ENCODE measurements around the gene CSNK1A1. TPM values are rescaled to one million over a fixed set of nuclear protein-coding genes. Genes with fewer than 3 reads are reported as not detected.
A peak's percentile ranks its signal among the peaks of the same experiment; 100 is the strongest.
"Not testable (repeated sequence)": the region's sequence is repeated elsewhere in the genome, so short reads cannot be mapped to it uniquely, and the experiment has no call there.

CSNK1A1 gene
- total RNA-seq, 2 experiments from 2014 or later, result 176 to 187 TPM

DNA sequence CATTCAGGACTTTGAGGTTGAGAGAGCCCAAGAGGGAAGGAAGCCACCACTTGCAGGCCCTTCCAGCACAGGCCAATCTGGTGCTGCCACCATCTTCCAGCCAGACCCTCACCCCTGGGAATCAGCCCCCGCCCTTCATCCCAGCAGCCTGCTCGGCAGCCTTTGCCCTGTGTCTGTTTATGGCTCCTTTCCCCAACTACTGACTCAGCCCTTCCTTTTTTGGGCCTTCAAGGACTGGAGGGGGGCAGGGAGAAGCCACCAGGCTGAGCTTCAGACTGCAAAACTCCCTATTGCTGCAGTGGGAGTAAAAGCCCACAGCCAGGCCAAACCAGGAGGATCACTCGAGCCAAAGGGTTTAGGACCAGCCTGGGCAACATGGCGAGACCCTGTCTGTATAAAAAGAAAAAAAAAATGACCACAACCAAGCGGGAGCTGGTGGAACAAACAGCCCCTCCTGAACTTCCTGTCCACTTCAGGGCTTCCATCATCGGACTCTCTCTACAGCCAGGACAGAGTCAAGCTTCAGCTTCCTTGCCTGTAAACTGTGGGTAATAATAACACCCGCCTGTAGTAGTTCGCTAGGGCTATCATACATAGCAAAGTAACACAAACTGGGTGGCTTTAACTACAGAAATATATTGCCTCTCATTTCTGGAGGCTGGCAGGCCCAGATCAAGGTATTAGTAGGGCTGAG lies 86.3 kb downstream of the CSNK1A1 start:
- POLR2A ChIA-PET, result interaction anchor here (0.6 to 1.7 kb wide), 3 partner anchors 19 to 117 kb away, joined by 3 to 6 read pairs (median 5); no protein-coding TSS in a partner anchor
- Histone ChIP-seq H3K4me2 (ENCODE audit: low read length) (no peak overlapping the region), H3K36me3 (ENCODE audit: insufficient read depth, low read length) (no peaks in the 10 kb centered on the region), H3K79me2 (ENCODE audit: insufficient read depth, low read depth, low read length) (no peaks in the 10 kb centered on the region), H3K4me1 (ENCODE audit: insufficient read depth, low read length, poor library complexity, severe bottlenecking) (peaks cover 16% of the 10 kb centered on the region), H4K20me1 (ENCODE audit: insufficient read depth, low read length) (no peaks in the 10 kb centered on the region), H2AFZ (ENCODE audit: low read length) (no peak overlapping the region), H3K4me3 (ENCODE audit: low read depth, low read length, poor library complexity, severe bottlenecking) (no peak overlapping the region), H3K9me3 (ENCODE audit: low read length) (no peaks in the 10 kb centered on the region), H3K27ac (ENCODE audit: low read depth, low read length, poor library complexity, severe bottlenecking) (no peak overlapping the region), H3K9me2 (ENCODE audit: insufficient read depth, low read length) (no peaks in the 10 kb centered on the region)
- intact Hi-C loops (cut with micrococcal nuclease; ENCODE audit: unreplicated experiment), result no loop called here
- no peak for TF ChIP-seq EZH2phosphoT487 (IDR thresholded peaks at IDR 0.05; ENCODE audit: borderline replicate concordance, low read depth, low read length)
- TF ChIP-seq, protein P1, sequence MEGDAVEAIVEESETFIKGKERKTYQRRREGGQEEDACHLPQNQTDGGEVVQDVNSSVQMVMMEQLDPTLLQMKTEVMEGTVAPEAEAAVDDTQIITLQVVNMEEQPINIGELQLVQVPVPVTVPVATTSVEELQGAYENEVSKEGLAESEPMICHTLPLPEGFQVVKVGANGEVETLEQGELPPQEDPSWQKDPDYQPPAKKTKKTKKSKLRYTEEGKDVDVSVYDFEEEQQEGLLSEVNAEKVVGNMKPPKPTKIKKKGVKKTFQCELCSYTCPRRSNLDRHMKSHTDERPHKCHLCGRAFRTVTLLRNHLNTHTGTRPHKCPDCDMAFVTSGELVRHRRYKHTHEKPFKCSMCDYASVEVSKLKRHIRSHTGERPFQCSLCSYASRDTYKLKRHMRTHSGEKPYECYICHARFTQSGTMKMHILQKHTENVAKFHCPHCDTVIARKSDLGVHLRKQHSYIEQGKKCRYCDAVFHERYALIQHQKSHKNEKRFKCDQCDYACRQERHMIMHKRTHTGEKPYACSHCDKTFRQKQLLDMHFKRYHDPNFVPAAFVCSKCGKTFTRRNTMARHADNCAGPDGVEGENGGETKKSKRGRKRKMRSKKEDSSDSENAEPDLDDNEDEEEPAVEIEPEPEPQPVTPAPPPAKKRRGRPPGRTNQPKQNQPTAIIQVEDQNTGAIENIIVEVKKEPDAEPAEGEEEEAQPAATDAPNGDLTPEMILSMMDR (conservative IDR thresholded peaks at IDR 0.05; ENCODE audit: low read length), result no peak
- no peak for DNase-seq (ENCODE audit: low spot score)
- BruUV-seq (replicated peaks), result no TSS peak
- CTCF ChIA-PET (ENCODE audit: unreplicated experiment), result no interaction called here

GRCh38 chr5:149461907-149462306 lies 89.3 kb downstream of the CSNK1A1 start:
- peaks cover 16% of the 10 kb centered on the region for H3K4me1 ChIP-seq (ENCODE audit: insufficient read depth, low read length, poor library complexity, severe bottlenecking)
- H3K9me3 ChIP-seq (ENCODE audit: low read length); H3K27ac ChIP-seq (ENCODE audit: low read depth, low read length, poor library complexity, severe bottlenecking); H3K9me2 ChIP-seq (ENCODE audit: insufficient read depth, low read length); CTCF ChIA-PET (ENCODE audit: unreplicated experiment); H4K20me1 ChIP-seq (ENCODE audit: insufficient read depth, low read length); DNase-seq (ENCODE audit: low spot score); BruUV-seq (replicated peaks); intact Hi-C loops (cut with micrococcal nuclease; ENCODE audit: unreplicated experiment); H3K79me2 ChIP-seq (ENCODE audit: insufficient read depth, low read depth, low read length); H3K4me3 ChIP-seq (ENCODE audit: low read depth, low read length, poor library complexity, severe bottlenecking); H3K36me3 ChIP-seq (ENCODE audit: insufficient read depth, low read length); H2AFZ ChIP-seq (ENCODE audit: low read length): not testable (repeated sequence)
- 0 out of 2 replicates have a peak overlapping the region, but pooled peaks have one; percentile 40 for H3K4me2 ChIP-seq (ENCODE audit: low read length)
- POLR2A ChIA-PET, result interaction anchor here (1.3 kb wide), 1 partner anchor 25 kb away, joined by 3 read pairs; no protein-coding TSS in a partner anchor

GRCh38 chr5:149459891-149460290 lies 91.3 kb downstream of the CSNK1A1 start:
- peaks cover 16% of the 10 kb centered on the region for H3K4me1 ChIP-seq (ENCODE audit: insufficient read depth, low read length, poor library complexity, severe bottlenecking)
- H3K79me2 ChIP-seq (ENCODE audit: insufficient read depth, low read depth, low read length), result no peaks in the 10 kb centered on the region
- H3K36me3 ChIP-seq (ENCODE audit: insufficient read depth, low read length), result no peaks in the 10 kb centered on the region
- no peak overlapping the region for H2AFZ ChIP-seq (ENCODE audit: low read length)
- no peak overlapping the region for H3K27ac ChIP-seq (ENCODE audit: low read depth, low read length, poor library complexity, severe bottlenecking)
- H3K4me3 ChIP-seq (ENCODE audit: low read depth, low read length, poor library complexity, severe bottlenecking), result no peak overlapping the region
- intact Hi-C loops (cut with micrococcal nuclease; ENCODE audit: unreplicated experiment), result no loop called here
- no peaks in the 10 kb centered on the region for H3K9me3 ChIP-seq (ENCODE audit: low read length)
- POLR2A ChIA-PET, result interaction anchor here (0.6 to 0.7 kb wide), 2 partner anchors 51 to 175 kb away, joined by 4 read pairs; no protein-coding TSS in a partner anchor
- no peak overlapping the region for H3K4me2 ChIP-seq (ENCODE audit: low read length)
- no TSS peak for BruUV-seq (replicated peaks)
- no peaks in the 10 kb centered on the region for H3K9me2 ChIP-seq (ENCODE audit: insufficient read depth, low read length)
- DNase-seq (ENCODE audit: low spot score), result no peak
- TF ChIP-seq, protein P1 (conservative IDR thresholded peaks at IDR 0.05; ENCODE audit: low read length), result no peak
- no peak for TF ChIP-seq EZH2phosphoT487 (IDR thresholded peaks at IDR 0.05; ENCODE audit: borderline replicate concordance, low read depth, low read length)
- no peaks in the 10 kb centered on the region for H4K20me1 ChIP-seq (ENCODE audit: insufficient read depth, low read length)
- CTCF ChIA-PET (ENCODE audit: unreplicated experiment), result no interaction called here
